HG03135 (cell line): ENCODE measurements around the gene TM4SF4.

Source experiments
- ATAC-seq: cut with Tn5 transposase; IDR thresholded peaks from one replicate; pipeline ENCODE4 v1.9.1; 2021; ENCODE audit warnings: mild to moderate bottlenecking, moderate library complexity; ENCODE audit not compliant: unreplicated experiment

TM4SF4 gene

GRCh38 chr3:149480326-149481017, 6.0 kb downstream of the TM4SF4 start:
- peak; percentile 94 for ATAC-seq

- no peak for ATAC-seq
Observed at GRCh38 chr3:149481056-149481455, 6.6 kb downstream of the TM4SF4 start.

- ATAC-seq = no peak
Observed at GRCh38 chr3:149481491-149481890, 7.0 kb downstream of the TM4SF4 start.

GRCh38 chr3:149486726-149487125, 12.2 kb downstream of the TM4SF4 start:
- ATAC-seq = no peak

- ATAC-seq = peak; percentile 81
Observed at GRCh38 chr3:149487598-149488197, 13.2 kb downstream of the TM4SF4 start.

GRCh38 chr3:149489060-149489690, 14.7 kb downstream of the TM4SF4 start:
- ATAC-seq = no peak

- ATAC-seq = no peak
Observed at GRCh38 chr3:149490260-149490971, 15.9 kb downstream of the TM4SF4 start.

- no peak for ATAC-seq
Observed at GRCh38 chr3:149493315-149494021, 19.0 kb downstream of the TM4SF4 start.

- no peak for ATAC-seq
Observed at GRCh38 chr3:149494022-149494758, 19.7 kb downstream of the TM4SF4 start.

GRCh38 chr3:149494759-149495580, 20.5 kb downstream of the TM4SF4 start:
- no peak for ATAC-seq

GRCh38 chr3:149495581-149496125, 21.2 kb downstream of the TM4SF4 start:
- ATAC-seq = no peak

GRCh38 chr3:149496891-149497290, 22.4 kb downstream of the TM4SF4 start:
- no peak for ATAC-seq

- no peak for ATAC-seq
Observed at GRCh38 chr3:149497966-149498670, 23.6 kb downstream of the TM4SF4 start.

- no peak for ATAC-seq
Observed at GRCh38 chr3:149501524-149501923, 27.0 kb downstream of the TM4SF4 start.

- no peak for ATAC-seq
Observed at GRCh38 chr3:149502438-149502837, 27.9 kb downstream of the TM4SF4 start.

GRCh38 chr3:149506540-149506939, 32.0 kb downstream of the TM4SF4 start:
- no peak for ATAC-seq

- ATAC-seq = no peak
Observed at GRCh38 chr3:149506965-149507364, 32.5 kb downstream of the TM4SF4 start.

- no peak for ATAC-seq
Observed at GRCh38 chr3:149507491-149508324, 33.2 kb downstream of the TM4SF4 start.
